ENCODE data around the gene FOXD4L4. TPM values are rescaled to one million over a fixed set of nuclear protein-coding genes. Genes with fewer than 3 reads are reported as not detected.
A peak's percentile ranks its signal among the peaks of the same experiment; 100 is the strongest.
"Not testable (repeated sequence)": the region's sequence is repeated elsewhere in the genome, so short reads cannot be mapped to it uniquely, and the experiment has no call there.

FOXD4L4 gene
- total RNA-seq (2013; cell fraction: nucleolus; rRNA removed): 1.1 and 2.3 TPM in 2 replicates
- total RNA-seq (2014; rRNA removed) (0.23 and 0.65 TPM in 2 replicates), total RNA-seq (2014; rRNA removed; fragmentation: Illumina TruSeq; extraction: Trizol) (0.14 and 0.27 TPM in 2 replicates), total RNA-seq (2021) (0.24 and 0.36 TPM in 2 replicates), polyA plus RNA-seq (2011; rRNA removed) (0.05 and 0.06 TPM in 2 replicates), polyA plus RNA-seq (2014; fragmentation: Illumina TruSeq; extraction: Trizol) (0.13 TPM in 1 of 2 replicates, not detected in the other), polyA plus RNA-seq (2014; fragmentation: Nextera tagmentation; extraction: Ambion mirVana) (not detected), polyA plus RNA-seq (2014; rRNA removed) (0.13 TPM in 1 of 2 replicates, not detected in the other), polyA plus RNA-seq (2016; fragmentation: Nextera tagmentation; extraction: Ambion mirVana) (not detected), polyA minus RNA-seq (2011; rRNA and poly(A)+ RNA removed) (0.66 and 2.0 TPM in 2 replicates), Bru-seq, nascent RNA (percentile 51 among the genes with signal in this experiment), BruChase-seq, experiment 1, labeled RNA remaining after a 6-hour chase (percentile 49 among the genes with signal in this experiment), BruChase-seq, experiment 2, labeled RNA remaining after a 2-hour chase (percentile 46 among the genes with signal in this experiment)
- polyA plus RNA-seq (2011; ENCODE audit: low read depth): not detected
- polyA plus RNA-seq (2011; cell fraction: cytosol; rRNA removed): 0.03 and 0.05 TPM in 2 replicates
- polyA plus RNA-seq (2011; cell fraction: nucleus; rRNA removed): 0.58 and 0.82 TPM in 2 replicates
- polyA plus RNA-seq (2012): 0.04 TPM in 1 of 2 replicates, not detected in the other
- not detected in 2 replicates for polyA minus RNA-seq (2011; cell fraction: cytosol; rRNA and poly(A)+ RNA removed)
- polyA minus RNA-seq (2011; cell fraction: nucleus; rRNA and poly(A)+ RNA removed): 2.2 and 6.9 TPM in 2 replicates
- long read RNA-seq, experiment 1: 0 reads
- long read RNA-seq, experiment 2: 0 reads

- SMC1A ChIA-PET (ENCODE audit: uncharacterized antibody, unreplicated experiment); BruUV-seq (replicated peaks); CTCF ChIA-PET; in situ Hi-C loops (cut with MboI); intact Hi-C loops (cut with micrococcal nuclease; ENCODE audit: unreplicated experiment); H3K79me2 ChIP-seq (ENCODE audit: control insufficient read depth, insufficient read depth, low read length); H3K36me3 ChIP-seq (ENCODE audit: control insufficient read depth in 2 of 2, insufficient read depth in 2 of 2, low read length in 1 of 2); H4K20me1 ChIP-seq (ENCODE audit: control insufficient read depth, insufficient read depth); FAIRE-seq; POLR2A ChIA-PET; H3K4me3 ChIP-seq; RAD21 ChIA-PET (ENCODE audit: unreplicated experiment); ATAC-seq; H3K27me3 ChIP-seq (replicated peaks in 1 of 2; ENCODE audit: control insufficient read depth in 2 of 2, insufficient read depth in 2 of 2, low read length in 1 of 2); H2AFZ ChIP-seq (ENCODE audit: control insufficient read depth, low read depth, low read length); H3K9ac ChIP-seq (ENCODE audit: control insufficient read depth, insufficient read depth, low read length); DNase-seq (ENCODE audit: low read depth, low spot score); H3K9me3 ChIP-seq (replicated peaks; ENCODE audit: control insufficient read depth, insufficient read depth, low read length); H3K4me1 ChIP-seq (ENCODE audit: control insufficient read depth, insufficient read depth, low read length); H3K27ac ChIP-seq (ENCODE audit: control insufficient read depth, insufficient read depth): not testable (repeated sequence)
- H3K4me2 ChIP-seq (ENCODE audit: control insufficient read depth, insufficient read depth): 0 out of 2 replicates have a peak within 1 kb of the TSS, but pooled peaks have one; percentile 17
- 18% methylated on average over 13 of the region's 38 CpGs for WGBS (ENCODE audit: insufficient coverage, insufficient replicate concordance, low lambda C conversion rate, missing lambda C conversion rate)
Observed at GRCh38 chr9:65737096-65737564, at the start of gene FOXD4L4. TSS of gene FOXD4L4 (plus strand) at chr9:65737146. CDS start at chr9:65737146, 0 bp downstream.

- WGBS (ENCODE audit: insufficient coverage, insufficient replicate concordance, low lambda C conversion rate, missing lambda C conversion rate): 100% methylated on average over 1 of the region's 2 CpGs
- H3K27me3 ChIP-seq (replicated peaks in 1 of 2; ENCODE audit: control insufficient read depth in 2 of 2, insufficient read depth in 2 of 2, low read length in 1 of 2); H3K4me3 ChIP-seq; H3K4me1 ChIP-seq (ENCODE audit: control insufficient read depth, insufficient read depth, low read length); DNase-seq (ENCODE audit: low read depth, low spot score); CTCF ChIA-PET; ATAC-seq; H4K20me1 ChIP-seq (ENCODE audit: control insufficient read depth, insufficient read depth); H3K9ac ChIP-seq (ENCODE audit: control insufficient read depth, insufficient read depth, low read length); in situ Hi-C loops (cut with MboI); RAD21 ChIA-PET (ENCODE audit: unreplicated experiment); H2AFZ ChIP-seq (ENCODE audit: control insufficient read depth, low read depth, low read length); H3K79me2 ChIP-seq (ENCODE audit: control insufficient read depth, insufficient read depth, low read length); POLR2A ChIA-PET; SMC1A ChIA-PET (ENCODE audit: uncharacterized antibody, unreplicated experiment); intact Hi-C loops (cut with micrococcal nuclease; ENCODE audit: unreplicated experiment); H3K9me3 ChIP-seq (replicated peaks; ENCODE audit: control insufficient read depth, insufficient read depth, low read length); BruUV-seq (replicated peaks); H3K4me2 ChIP-seq (ENCODE audit: control insufficient read depth, insufficient read depth); H3K27ac ChIP-seq (ENCODE audit: control insufficient read depth, insufficient read depth); H3K36me3 ChIP-seq (ENCODE audit: control insufficient read depth in 2 of 2, insufficient read depth in 2 of 2, low read length in 1 of 2); FAIRE-seq: not testable (repeated sequence)
Observed at GRCh38 chr9:65703550-65703949, 33.4 kb upstream of the FOXD4L4 start.

- SMC1A ChIA-PET (ENCODE audit: uncharacterized antibody, unreplicated experiment); H3K9ac ChIP-seq (ENCODE audit: control insufficient read depth, insufficient read depth, low read length); H3K4me3 ChIP-seq; H3K4me2 ChIP-seq (ENCODE audit: control insufficient read depth, insufficient read depth); H4K20me1 ChIP-seq (ENCODE audit: control insufficient read depth, insufficient read depth); BruUV-seq (replicated peaks); H3K27ac ChIP-seq (ENCODE audit: control insufficient read depth, insufficient read depth); ATAC-seq; RAD21 ChIA-PET (ENCODE audit: unreplicated experiment); H3K4me1 ChIP-seq (ENCODE audit: control insufficient read depth, insufficient read depth, low read length); H3K79me2 ChIP-seq (ENCODE audit: control insufficient read depth, insufficient read depth, low read length); in situ Hi-C loops (cut with MboI); DNase-seq (ENCODE audit: low read depth, low spot score); H3K36me3 ChIP-seq (ENCODE audit: control insufficient read depth in 2 of 2, insufficient read depth in 2 of 2, low read length in 1 of 2); CTCF ChIA-PET; H3K9me3 ChIP-seq (replicated peaks; ENCODE audit: control insufficient read depth, insufficient read depth, low read length); H3K27me3 ChIP-seq (replicated peaks in 1 of 2; ENCODE audit: control insufficient read depth in 2 of 2, insufficient read depth in 2 of 2, low read length in 1 of 2); intact Hi-C loops (cut with micrococcal nuclease; ENCODE audit: unreplicated experiment); H2AFZ ChIP-seq (ENCODE audit: control insufficient read depth, low read depth, low read length); POLR2A ChIA-PET; FAIRE-seq: not testable (repeated sequence)
- WGBS (ENCODE audit: insufficient coverage, insufficient replicate concordance, low lambda C conversion rate, missing lambda C conversion rate): 96% methylated on average over 3 of the region's 5 CpGs
Observed at GRCh38 chr9:65714445-65714844, 22.5 kb upstream of the FOXD4L4 start.

Measured in GM12878 (cell line).